ENCODE data around the gene BPIFA2.

Gene BPIFA2

GRCh38 chr20:33125983-33126382 lies 42.0 kb upstream of the BPIFA2 start:
- no peaks in the 10 kb centered on the region for H3K36me3 ChIP-seq
- H3K4me3 ChIP-seq (ENCODE audit: low read depth, low read length): no peak overlapping the region
- H3K9me3 ChIP-seq (ENCODE audit: severe bottlenecking): peaks cover 6% of the 10 kb centered on the region
- TF ChIP-seq, protein P1, sequence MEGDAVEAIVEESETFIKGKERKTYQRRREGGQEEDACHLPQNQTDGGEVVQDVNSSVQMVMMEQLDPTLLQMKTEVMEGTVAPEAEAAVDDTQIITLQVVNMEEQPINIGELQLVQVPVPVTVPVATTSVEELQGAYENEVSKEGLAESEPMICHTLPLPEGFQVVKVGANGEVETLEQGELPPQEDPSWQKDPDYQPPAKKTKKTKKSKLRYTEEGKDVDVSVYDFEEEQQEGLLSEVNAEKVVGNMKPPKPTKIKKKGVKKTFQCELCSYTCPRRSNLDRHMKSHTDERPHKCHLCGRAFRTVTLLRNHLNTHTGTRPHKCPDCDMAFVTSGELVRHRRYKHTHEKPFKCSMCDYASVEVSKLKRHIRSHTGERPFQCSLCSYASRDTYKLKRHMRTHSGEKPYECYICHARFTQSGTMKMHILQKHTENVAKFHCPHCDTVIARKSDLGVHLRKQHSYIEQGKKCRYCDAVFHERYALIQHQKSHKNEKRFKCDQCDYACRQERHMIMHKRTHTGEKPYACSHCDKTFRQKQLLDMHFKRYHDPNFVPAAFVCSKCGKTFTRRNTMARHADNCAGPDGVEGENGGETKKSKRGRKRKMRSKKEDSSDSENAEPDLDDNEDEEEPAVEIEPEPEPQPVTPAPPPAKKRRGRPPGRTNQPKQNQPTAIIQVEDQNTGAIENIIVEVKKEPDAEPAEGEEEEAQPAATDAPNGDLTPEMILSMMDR (IDR thresholded peaks at IDR 0.05; ENCODE audit: low read depth, low read length): no peak
- DNase-seq: no peak
- H3K27ac ChIP-seq: no peak overlapping the region
- H3K27me3 ChIP-seq (ENCODE audit: insufficient read depth, low read depth, severe bottlenecking): no peaks in the 10 kb centered on the region

GRCh38 chr20:33127422-33128097 lies 40.4 kb upstream of the BPIFA2 start:
- Histone ChIP-seq H3K4me3 (ENCODE audit: low read depth, low read length) (no peak overlapping the region), H3K27ac (no peak overlapping the region), H3K36me3 (no peaks in the 10 kb centered on the region), H3K9me3 (ENCODE audit: severe bottlenecking) (peaks cover 4% of the 10 kb centered on the region), H3K27me3 (ENCODE audit: insufficient read depth, low read depth, severe bottlenecking) (no peaks in the 10 kb centered on the region)
- no peak for DNase-seq
- TF ChIP-seq, protein P1 (IDR thresholded peaks at IDR 0.05; ENCODE audit: low read depth, low read length): no peak

GRCh38 chr20:33130568-33131061 lies 37.3 kb upstream of the BPIFA2 start:
- H3K27me3 ChIP-seq (ENCODE audit: insufficient read depth, low read depth, severe bottlenecking): no peaks in the 10 kb centered on the region
- H3K36me3 ChIP-seq: no peaks in the 10 kb centered on the region
- no peak for DNase-seq
- H3K4me3 ChIP-seq (ENCODE audit: low read depth, low read length): no peak overlapping the region
- TF ChIP-seq, protein P1 (IDR thresholded peaks at IDR 0.05; ENCODE audit: low read depth, low read length): no peak
- H3K27ac ChIP-seq: no peak overlapping the region
- no peaks in the 10 kb centered on the region for H3K9me3 ChIP-seq (ENCODE audit: severe bottlenecking)

- H3K36me3 ChIP-seq: no peaks in the 10 kb centered on the region
- H3K9me3 ChIP-seq (ENCODE audit: severe bottlenecking): no peaks in the 10 kb centered on the region
- TF ChIP-seq, protein P1 (IDR thresholded peaks at IDR 0.05; ENCODE audit: low read depth, low read length): no peak
Observed at GRCh38 chr20:33131949-33132473, 35.9 kb upstream of the BPIFA2 start.

DNA sequence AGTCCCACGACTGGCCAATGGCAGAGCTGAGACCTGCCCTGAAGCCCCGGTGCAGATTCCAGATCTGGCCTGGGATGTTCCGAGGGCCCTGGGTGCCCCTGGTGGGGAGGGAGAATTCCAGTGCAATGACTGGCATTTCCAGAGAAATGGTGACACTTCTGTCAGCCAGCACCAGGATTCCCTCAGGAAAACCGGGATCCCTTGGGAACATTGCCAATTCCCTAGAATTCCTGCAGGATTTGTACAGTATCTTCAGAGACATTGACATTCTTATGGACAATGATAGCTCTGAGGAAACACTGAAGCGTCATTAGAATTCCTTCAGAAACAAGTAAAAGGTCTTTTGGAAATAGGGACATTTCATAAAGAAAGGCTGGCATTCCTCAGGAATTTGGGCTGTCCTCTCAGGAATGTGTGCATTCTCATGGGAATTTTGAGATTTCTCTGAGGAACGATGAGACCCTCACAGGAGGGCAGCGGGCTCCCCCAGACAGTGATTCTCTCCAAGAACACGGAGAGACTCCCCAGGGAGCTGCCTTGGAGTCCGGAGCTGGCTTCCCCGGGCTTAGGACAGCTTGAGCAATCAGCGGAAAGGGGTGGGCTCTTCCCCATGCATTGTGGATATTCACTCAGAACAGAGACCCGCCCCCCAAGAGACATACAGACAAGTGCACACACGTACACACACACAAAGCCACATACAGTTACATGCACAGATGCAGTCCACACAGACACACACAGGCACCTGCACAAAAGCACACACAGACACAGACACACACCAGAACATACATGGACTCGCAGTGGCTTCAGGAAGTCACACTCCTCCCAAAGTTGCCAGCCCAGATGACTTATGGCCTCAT lies 35.2 kb upstream of the BPIFA2 start:
- DNase-seq: no peak
- Histone ChIP-seq H3K36me3 (no peaks in the 10 kb centered on the region), H3K27me3 (ENCODE audit: insufficient read depth, low read depth, severe bottlenecking) (no peaks in the 10 kb centered on the region), H3K4me3 (ENCODE audit: low read depth, low read length) (no peak overlapping the region), H3K9me3 (ENCODE audit: severe bottlenecking) (no peaks in the 10 kb centered on the region), H3K27ac (no peak overlapping the region)
- TF ChIP-seq, protein P1 (IDR thresholded peaks at IDR 0.05; ENCODE audit: low read depth, low read length): no peak

More at GRCh38 chr20:33131949-33132473, 35.9 kb upstream of the BPIFA2 start:
- H3K4me3 ChIP-seq (ENCODE audit: low read depth, low read length): no peak overlapping the region
- DNase-seq: no peak
- no peaks in the 10 kb centered on the region for H3K27me3 ChIP-seq (ENCODE audit: insufficient read depth, low read depth, severe bottlenecking)
- no peak overlapping the region for H3K27ac ChIP-seq

All from WERI-Rb-1 (cell line).